Measurements from ENCODE around the gene SLC16A2. TPM values are rescaled to one million over a fixed set of nuclear protein-coding genes. Genes with fewer than 3 reads are reported as not detected.
"Not testable (repeated sequence)": the region's sequence is repeated elsewhere in the genome, so short reads cannot be mapped to it uniquely, and the experiment has no call there.

The SLC16A2 gene
- total RNA-seq, 1 donor from 2014 or later, result 17.1 TPM

- no peak for DNase-seq
Measured at GRCh38 chrX:74507191-74507590, 85.9 kb downstream of the SLC16A2 start.

- no peak for DNase-seq
Measured at GRCh38 chrX:74509989-74510388, 88.7 kb downstream of the SLC16A2 start.

- DNase-seq, result no peak
Measured at GRCh38 chrX:74510401-74510800, 89.1 kb downstream of the SLC16A2 start.

GRCh38 chrX:74511704-74512103 is 90.4 kb downstream of the SLC16A2 start:
- DNase-seq, result no peak

GRCh38 chrX:74514384-74514783 is 93.1 kb downstream of the SLC16A2 start:
- no peak for DNase-seq

- peak; percentile 34 for DNase-seq
Measured at GRCh38 chrX:74515356-74515755, 94.1 kb downstream of the SLC16A2 start.

GRCh38 chrX:74516013-74516412 is 94.7 kb downstream of the SLC16A2 start:
- DNase-seq, result not testable (repeated sequence)

GRCh38 chrX:74519870-74520269 is 98.6 kb downstream of the SLC16A2 start:
- no peak for DNase-seq

- no peak for DNase-seq
Measured at GRCh38 chrX:74520291-74520690, 99.0 kb downstream of the SLC16A2 start.

GRCh38 chrX:74520896-74521295 is 99.6 kb downstream of the SLC16A2 start:
- no peak for DNase-seq

GRCh38 chrX:74521961-74522751 is 100.9 kb downstream of the SLC16A2 start:
- DNase-seq, result peak; percentile 84

- DNase-seq, result no peak
Measured at GRCh38 chrX:74523224-74523623, 101.9 kb downstream of the SLC16A2 start.

- no peak for DNase-seq
Measured at GRCh38 chrX:74523870-74524735, 102.8 kb downstream of the SLC16A2 start.

- DNase-seq, result no peak
Measured at GRCh38 chrX:74525116-74525515, 103.8 kb downstream of the SLC16A2 start.

GRCh38 chrX:74526764-74527163 is 105.5 kb downstream of the SLC16A2 start:
- no peak for DNase-seq

- DNase-seq, result no peak
Measured at GRCh38 chrX:74527350-74527749, 106.1 kb downstream of the SLC16A2 start.

- no peak for DNase-seq
Measured at GRCh38 chrX:74529311-74529710, 108.0 kb downstream of the SLC16A2 start.

GRCh38 chrX:74531081-74531480 is 109.8 kb downstream of the SLC16A2 start:
- DNase-seq, result no peak

- no peak for DNase-seq
Measured at GRCh38 chrX:74534569-74535038, 113.3 kb downstream of the SLC16A2 start.

GRCh38 chrX:74535086-74535407 is 113.8 kb downstream of the SLC16A2 start:
- no peak for DNase-seq

- peak; percentile 91 for DNase-seq
Measured at GRCh38 chrX:74535408-74536151, 114.3 kb downstream of the SLC16A2 start.

- DNase-seq, result peak; percentile 96
Measured at GRCh38 chrX:74536152-74536831, 115.0 kb downstream of the SLC16A2 start.
